ENCODE data around the gene MAP2. TPM values are rescaled to one million over a fixed set of nuclear protein-coding genes. Genes with fewer than 3 reads are reported as not detected.

The MAP2 gene
- total RNA-seq, 2 donors from 2014 or later, result 18.8 to 30.7 TPM

GRCh38 chr2:209499069-209499468 is 75.2 kb downstream of the MAP2 start:
- H3K27ac ChIP-seq, result no peak overlapping the region
- H3K36me3 ChIP-seq, result no peaks in the 10 kb centered on the region
- no peak for DNase-seq (ENCODE audit: low spot score)
- no peaks in the 10 kb centered on the region for H3K27me3 ChIP-seq (replicated peaks; ENCODE audit: insufficient read depth)
- intact Hi-C loops (cut with DNase I), result no loop called here
- no peaks in the 10 kb centered on the region for H3K9me3 ChIP-seq
- no peak overlapping the region for H3K4me3 ChIP-seq
- no peaks in the 10 kb centered on the region for H3K4me1 ChIP-seq (replicated peaks)
- TF ChIP-seq POLR2AphosphoS5 (IDR thresholded peaks at IDR 0.05) (no peak), CTCF (IDR thresholded peaks at IDR 0.05) (no peak), POLR2A (IDR thresholded peaks at IDR 0.05) (no peak)

- DNase-seq (ENCODE audit: low spot score), result no peak
- intact Hi-C loops (cut with DNase I), result no loop called here
- Histone ChIP-seq H3K4me1 (replicated peaks) (no peaks in the 10 kb centered on the region), H3K27ac (no peak overlapping the region), H3K27me3 (replicated peaks; ENCODE audit: insufficient read depth) (no peaks in the 10 kb centered on the region), H3K9me3 (no peaks in the 10 kb centered on the region), H3K4me3 (no peak overlapping the region), H3K36me3 (no peaks in the 10 kb centered on the region)
- no peak for TF ChIP-seq POLR2A (IDR thresholded peaks at IDR 0.05)
- no peak for TF ChIP-seq CTCF (IDR thresholded peaks at IDR 0.05)
- no peak for TF ChIP-seq POLR2AphosphoS5 (IDR thresholded peaks at IDR 0.05)
- 40% methylated on average over 2 of the region's 2 CpGs for WGBS
These were observed 77.7 kb downstream of the MAP2 start for GRCh38 chr2:209501579-209501978.

- TF ChIP-seq CTCF (IDR thresholded peaks at IDR 0.05), result no peak
- no peak for TF ChIP-seq POLR2AphosphoS5 (IDR thresholded peaks at IDR 0.05)
- no peak for TF ChIP-seq POLR2A (IDR thresholded peaks at IDR 0.05)
- 68% methylated on average over 2 of the region's 2 CpGs for WGBS
- H3K9me3 ChIP-seq, result no peaks in the 10 kb centered on the region
- no peaks in the 10 kb centered on the region for H3K27me3 ChIP-seq (replicated peaks; ENCODE audit: insufficient read depth)
- no peak overlapping the region for H3K4me3 ChIP-seq
- no peaks in the 10 kb centered on the region for H3K4me1 ChIP-seq (replicated peaks)
- no peaks in the 10 kb centered on the region for H3K36me3 ChIP-seq
- no peak overlapping the region for H3K27ac ChIP-seq
- intact Hi-C loops (cut with DNase I), result no loop called here
- DNase-seq (ENCODE audit: low spot score), result no peak
These were observed 81.6 kb downstream of the MAP2 start for GRCh38 chr2:209505410-209505809.

GRCh38 chr2:209508255-209508654 is 84.4 kb downstream of the MAP2 start:
- no peaks in the 10 kb centered on the region for H3K9me3 ChIP-seq
- H3K4me1 ChIP-seq (replicated peaks), result no peaks in the 10 kb centered on the region
- intact Hi-C loops (cut with DNase I), result no loop called here
- no peaks in the 10 kb centered on the region for H3K36me3 ChIP-seq
- DNase-seq (ENCODE audit: low spot score), result no peak
- no peak for TF ChIP-seq CTCF (IDR thresholded peaks at IDR 0.05)
- TF ChIP-seq POLR2AphosphoS5 (IDR thresholded peaks at IDR 0.05), result no peak
- TF ChIP-seq POLR2A (IDR thresholded peaks at IDR 0.05), result no peak
- no peak overlapping the region for H3K27ac ChIP-seq
- H3K27me3 ChIP-seq (replicated peaks; ENCODE audit: insufficient read depth), result no peaks in the 10 kb centered on the region
- H3K4me3 ChIP-seq, result no peak overlapping the region

GRCh38 chr2:209511637-209512036 is 87.8 kb downstream of the MAP2 start:
- Histone ChIP-seq H3K36me3 (no peaks in the 10 kb centered on the region), H3K9me3 (no peaks in the 10 kb centered on the region), H3K4me3 (no peak overlapping the region), H3K27ac (no peak overlapping the region), H3K4me1 (replicated peaks) (no peaks in the 10 kb centered on the region), H3K27me3 (replicated peaks; ENCODE audit: insufficient read depth) (no peaks in the 10 kb centered on the region)
- intact Hi-C loops (cut with DNase I), result no loop called here
- 91% methylated on average over 2 of the region's 2 CpGs for WGBS
- TF ChIP-seq CTCF (IDR thresholded peaks at IDR 0.05) (no peak), POLR2AphosphoS5 (IDR thresholded peaks at IDR 0.05) (no peak), POLR2A (IDR thresholded peaks at IDR 0.05) (no peak)
- no peak for DNase-seq (ENCODE audit: low spot score)
